Measurements from ENCODE around the gene TSEN54.
"Not testable (repeated sequence)": the region's sequence is repeated elsewhere in the genome, so short reads cannot be mapped to it uniquely, and the experiment has no call there.

TSEN54 gene

GRCh38 chr17:75520413-75520812 is 4.1 kb downstream of the TSEN54 start:
- DNase-seq = not testable (repeated sequence)

GRCh38 chr17:75521290-75521689 is 5.0 kb downstream of the TSEN54 start:
- DNase-seq = no peak

DNA sequence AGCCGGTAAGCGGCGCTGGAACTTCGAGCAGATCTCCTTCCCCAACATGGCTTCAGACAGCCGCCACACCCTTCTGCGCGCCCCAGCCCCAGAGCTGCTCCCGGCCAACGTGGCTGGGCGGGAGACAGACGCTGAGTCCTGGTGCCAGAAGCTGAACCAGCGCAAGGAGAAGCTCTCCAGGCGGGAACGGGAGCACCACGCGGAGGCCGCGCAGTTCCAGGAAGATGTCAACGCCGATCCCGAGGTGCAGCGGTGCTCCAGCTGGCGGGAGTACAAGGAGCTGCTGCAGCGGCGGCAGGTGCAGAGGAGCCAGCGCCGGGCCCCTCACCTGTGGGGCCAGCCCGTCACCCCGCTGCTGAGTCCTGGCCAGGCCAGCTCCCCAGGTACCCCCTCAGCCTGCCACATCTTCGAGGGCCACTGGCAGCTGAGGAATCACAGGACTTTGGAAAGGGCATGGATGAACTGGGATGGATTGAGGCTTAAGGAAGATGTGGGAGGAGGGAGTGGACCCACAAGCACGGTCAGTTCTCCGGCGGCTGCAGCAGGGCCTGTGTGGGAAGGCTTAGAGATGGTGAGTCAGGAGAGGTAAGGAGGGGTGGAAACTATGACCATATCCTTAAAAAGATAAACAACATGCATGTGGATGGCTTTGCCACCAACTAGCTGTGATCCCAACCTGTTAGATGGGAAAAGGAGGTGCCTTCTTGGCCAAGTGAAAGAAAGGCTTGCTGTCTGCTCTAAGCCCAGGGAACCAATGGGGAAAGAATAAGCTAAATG is 5.8 kb downstream of the TSEN54 start:
- no peak for DNase-seq

- no peak for DNase-seq
Observed at GRCh38 chr17:75523647-75524046, 7.3 kb downstream of the TSEN54 start.

- DNase-seq = no peak
Observed at GRCh38 chr17:75524269-75524969, 8.1 kb downstream of the TSEN54 start.

DNA sequence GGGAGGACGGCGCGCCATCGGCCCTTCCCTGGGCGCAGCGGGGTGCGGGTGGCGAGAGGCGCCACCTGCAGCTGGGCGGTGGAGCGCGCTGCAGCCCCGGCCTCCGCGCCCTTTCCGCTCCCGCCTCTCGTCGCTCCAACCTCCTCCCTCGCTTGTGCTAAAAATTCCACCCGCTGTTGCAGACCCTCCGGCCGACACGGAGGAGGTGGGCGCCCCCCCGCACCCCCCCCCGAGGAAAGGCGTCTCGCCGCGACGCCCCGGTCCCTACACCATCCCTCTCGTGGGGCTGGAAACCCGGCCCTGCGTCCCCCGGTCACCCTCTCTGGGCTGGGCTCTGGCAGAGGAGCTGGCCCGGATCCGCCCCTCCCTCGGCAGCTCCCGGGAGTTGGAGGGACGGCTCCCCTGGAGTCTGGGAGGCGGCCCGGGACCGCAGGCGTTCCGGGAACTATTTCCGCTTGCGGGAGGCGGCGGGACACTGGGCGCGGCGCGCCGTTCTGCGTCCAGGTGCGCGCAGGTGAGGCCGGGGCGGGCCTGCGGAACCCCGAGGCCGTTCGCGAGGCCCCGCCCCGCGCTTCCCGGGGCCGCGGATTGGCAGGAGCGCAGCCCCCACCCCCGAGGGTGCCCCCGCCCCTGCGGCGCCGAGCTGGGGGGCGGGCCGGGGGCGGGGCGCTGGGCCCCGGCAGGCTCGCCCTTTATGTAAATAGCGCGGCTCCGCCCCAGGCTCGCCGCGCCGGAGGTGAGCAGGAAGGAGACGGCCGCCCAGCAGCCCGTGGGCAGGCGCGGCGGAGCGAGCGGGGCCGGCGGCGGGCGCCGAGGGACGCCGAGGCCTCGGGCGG is 8.9 kb downstream of the TSEN54 start, which contains the start of gene LLGL2:
Gene LLGL2 (plus strand): TSS at position 728 of the 836 bp plus-strand sequence. CDS start 17,730 bp downstream, outside the sequence.
- peak; percentile 91 for DNase-seq

GRCh38 chr17:75525806-75526554 is 9.7 kb downstream of the TSEN54 start:
- no peak for DNase-seq

DNA sequence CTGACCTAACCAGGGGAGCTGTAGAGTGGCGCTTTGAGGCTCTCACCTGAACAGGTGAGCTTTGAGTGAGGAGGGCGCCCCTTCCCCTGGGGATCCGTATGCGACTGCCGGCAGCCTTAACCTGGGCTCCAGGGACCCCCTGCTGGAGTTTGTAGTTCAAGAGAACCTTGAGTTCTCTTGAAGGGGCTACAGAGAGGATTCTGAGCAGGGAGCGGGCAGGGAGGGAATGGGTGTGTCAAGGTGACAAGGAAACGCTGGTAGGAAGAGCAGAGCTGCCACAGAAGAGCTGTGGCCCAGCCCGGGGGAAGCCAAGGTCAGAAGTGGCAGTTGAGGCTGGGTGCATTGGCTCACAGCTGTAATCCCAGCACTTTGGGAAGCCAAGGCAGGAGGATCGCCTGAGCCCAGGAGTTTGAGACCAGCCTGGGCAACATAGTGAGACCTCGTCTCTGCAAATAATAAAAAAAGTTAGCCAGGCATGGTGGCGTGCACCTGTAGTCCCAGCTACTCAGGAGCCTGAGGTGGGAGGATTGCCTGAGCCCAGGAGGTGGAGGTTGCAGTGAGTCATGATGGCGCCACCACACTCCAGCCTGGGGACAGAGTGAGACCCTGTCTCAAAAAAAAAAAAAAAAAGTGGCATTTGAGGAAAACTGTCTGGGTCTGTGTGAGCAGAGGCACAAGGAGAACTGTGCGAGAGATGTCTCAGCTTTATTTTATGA is 10.4 kb downstream of the TSEN54 start:
- DNase-seq = no peak

GRCh38 chr17:75530837-75531720 is 14.8 kb downstream of the TSEN54 start:
- no peak for DNase-seq

GRCh38 chr17:75531721-75532072 is 15.4 kb downstream of the TSEN54 start:
- no peak for DNase-seq

DNA sequence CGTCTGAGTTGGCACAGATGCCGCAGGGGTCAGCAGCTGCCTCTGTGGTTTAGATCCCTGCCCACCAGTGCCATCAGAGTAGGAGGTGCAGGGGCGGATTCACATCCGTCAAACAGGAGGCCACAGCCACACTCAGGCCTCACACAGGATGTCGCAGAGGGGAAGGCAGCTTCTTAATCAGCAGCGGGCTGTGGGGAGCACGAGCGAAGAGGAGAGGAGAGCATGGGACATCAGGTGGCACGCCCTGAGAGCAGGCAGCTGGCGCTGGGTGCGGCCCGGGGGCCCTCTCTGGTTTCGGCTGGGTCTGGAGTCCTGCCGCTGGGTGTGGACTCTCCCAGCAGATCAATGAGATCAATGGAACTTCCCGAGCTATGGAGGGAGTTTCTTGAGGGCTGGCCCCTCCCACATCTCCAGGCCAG is 18.8 kb downstream of the TSEN54 start:
- DNase-seq = peak; percentile 73

DNA sequence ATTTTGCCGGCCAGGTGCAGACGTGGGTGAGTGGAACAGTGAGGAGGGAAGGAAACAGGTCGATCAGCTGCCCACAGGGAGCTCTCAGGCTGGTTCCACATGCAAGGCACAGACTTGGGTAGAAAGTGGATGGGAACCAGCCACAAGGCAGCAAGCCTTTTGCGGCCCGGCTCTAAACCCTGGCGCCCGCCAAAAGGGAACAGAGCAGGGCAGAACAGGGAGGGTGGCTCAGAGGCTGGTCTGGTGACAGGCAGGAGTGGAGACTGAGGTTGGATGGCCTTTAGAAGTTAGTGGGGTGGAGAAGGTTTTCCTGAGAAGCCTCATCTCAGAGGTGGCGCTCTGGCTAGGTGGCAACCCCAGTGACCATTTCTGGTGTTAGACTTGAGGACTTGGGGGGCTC is 19.5 kb downstream of the TSEN54 start:
- DNase-seq = no peak

DNA sequence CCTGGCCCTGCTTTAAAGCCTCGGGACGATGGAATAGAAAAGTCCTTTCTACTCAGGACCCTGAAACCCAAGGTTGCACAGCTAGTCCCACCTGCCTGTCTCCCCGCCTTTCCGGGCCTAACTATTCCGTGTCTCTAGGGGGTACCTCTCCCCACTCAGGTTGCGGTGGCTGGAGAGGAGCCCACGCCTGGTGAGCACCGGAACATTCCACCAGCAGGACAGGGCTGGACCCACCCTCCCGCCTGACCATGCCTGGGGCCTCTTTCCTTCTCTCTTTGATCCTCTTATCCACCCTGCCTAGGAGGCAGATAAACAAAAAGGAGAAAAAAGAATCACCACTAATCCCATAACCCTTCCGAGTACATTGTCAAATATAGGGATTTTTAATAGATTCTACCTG is 20.0 kb downstream of the TSEN54 start:
- DNase-seq = no peak

DNA sequence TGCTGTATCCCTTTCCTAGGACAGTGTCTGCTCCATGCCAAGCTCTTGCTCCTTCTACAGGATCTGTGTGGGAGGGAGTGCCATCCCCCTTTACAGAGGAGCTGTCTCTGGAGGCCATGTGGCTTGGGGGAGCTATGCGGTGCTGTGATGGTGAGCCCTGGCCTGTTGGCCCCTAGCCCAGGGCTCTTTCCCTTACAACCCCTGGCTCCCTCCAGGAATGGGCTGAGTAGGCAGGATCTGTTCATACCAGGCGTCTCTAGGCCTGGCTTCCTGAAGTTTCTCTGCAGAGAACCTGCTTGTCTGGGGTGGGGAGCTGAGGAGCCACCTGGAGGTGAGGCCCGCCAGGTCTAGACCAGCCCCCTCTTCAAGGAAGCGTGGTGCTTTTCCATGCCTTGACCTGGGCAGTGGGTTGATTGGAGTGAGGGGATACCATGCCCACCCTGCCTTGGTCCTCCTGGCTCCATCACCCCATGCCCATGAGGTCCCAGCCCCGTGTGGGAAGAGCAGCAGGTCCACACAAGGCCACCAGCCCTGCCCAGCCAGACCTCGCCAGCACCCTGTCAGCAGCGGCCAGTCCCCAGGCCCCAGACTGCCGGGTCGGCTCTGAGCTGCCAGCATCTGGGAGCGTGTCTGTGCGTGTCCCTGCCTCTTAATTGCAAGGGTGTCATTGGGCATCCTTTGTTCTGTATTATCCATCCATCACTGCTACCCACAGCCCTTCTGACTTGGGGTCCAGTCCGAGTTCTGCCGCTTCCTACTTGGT is 23.8 kb downstream of the TSEN54 start:
- DNase-seq = no peak

DNA sequence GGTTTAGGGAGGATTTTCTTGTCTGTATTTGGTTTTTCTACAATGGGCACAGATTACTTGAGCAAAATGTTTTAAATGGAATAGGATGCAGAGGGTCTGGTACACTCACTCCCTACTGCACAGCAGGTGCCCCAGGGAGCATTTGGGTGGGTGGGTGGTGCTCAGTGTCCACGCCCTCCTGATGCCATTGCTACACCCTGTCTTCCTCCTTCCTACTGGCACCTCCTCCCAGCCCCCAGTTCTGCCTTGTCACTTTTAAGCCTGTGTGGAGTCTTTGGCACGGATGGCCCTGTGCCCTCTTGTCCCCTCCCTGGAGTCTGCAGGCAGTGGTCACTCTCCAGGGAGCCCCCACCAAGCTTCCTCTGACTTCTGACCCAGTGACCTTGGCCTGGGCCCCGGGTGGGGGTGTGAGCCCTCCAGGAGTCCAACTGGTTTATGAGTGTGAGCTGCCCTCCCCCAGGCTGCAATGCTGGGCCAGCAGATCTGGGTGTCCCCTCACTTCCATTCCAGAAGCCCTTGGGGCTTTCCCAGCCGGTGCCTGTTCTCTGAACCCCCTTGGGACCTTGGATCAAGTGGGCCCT is 24.7 kb downstream of the TSEN54 start:
- no peak for DNase-seq

- DNase-seq = no peak
Observed at GRCh38 chr17:75542229-75542628, 25.9 kb downstream of the TSEN54 start.

- no peak for DNase-seq
Observed at GRCh38 chr17:75542728-75543336, 26.5 kb downstream of the TSEN54 start.

- DNase-seq = no peak
Observed at GRCh38 chr17:75544250-75544649, 27.9 kb downstream of the TSEN54 start.

DNA sequence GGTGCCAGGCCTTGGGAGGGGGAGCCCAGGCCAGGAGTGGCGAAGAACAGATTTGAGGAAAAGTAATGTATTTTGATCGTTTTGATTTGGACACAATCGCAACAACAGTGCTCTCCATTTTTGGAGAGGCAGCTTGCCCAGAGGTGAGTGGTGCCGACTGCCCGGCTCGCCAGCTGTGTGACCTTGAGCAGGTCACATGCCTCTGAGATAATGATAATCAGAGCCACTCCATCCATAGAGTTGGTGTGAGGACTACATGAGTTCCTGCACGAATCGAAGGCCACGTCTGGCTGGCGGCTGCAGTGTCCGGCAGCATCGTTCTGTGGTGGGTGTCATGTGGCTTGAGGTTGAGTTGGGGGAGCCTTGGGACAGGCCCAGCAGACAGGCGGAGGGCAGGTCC is 29.9 kb downstream of the TSEN54 start:
- DNase-seq = no peak
